ENCODE data around the gene RABGAP1L.
"Not testable (repeated sequence)": the region's sequence is repeated elsewhere in the genome, so short reads cannot be mapped to it uniquely, and the experiment has no call there.

Gene RABGAP1L

GRCh38 chr1:174637487-174637886 lies 478.2 kb downstream of the RABGAP1L start:
- Histone ChIP-seq H3K4me3 (no peak overlapping the region), H3K27ac (no peak overlapping the region)
- TF ChIP-seq CTCF (IDR thresholded peaks at IDR 0.05) = no peak
- DNase-seq (ENCODE audit: low spot score) = no peak

GRCh38 chr1:174639461-174639860 lies 480.1 kb downstream of the RABGAP1L start:
- Histone ChIP-seq H3K27ac (no peak overlapping the region), H3K4me3 (no peak overlapping the region)
- no peak for TF ChIP-seq CTCF (IDR thresholded peaks at IDR 0.05)
- DNase-seq (ENCODE audit: low spot score) = no peak

- H3K27ac ChIP-seq = no peak overlapping the region
- no peak for TF ChIP-seq CTCF (IDR thresholded peaks at IDR 0.05)
- DNase-seq (ENCODE audit: low spot score) = no peak
- no peak overlapping the region for H3K4me3 ChIP-seq
These were observed 481.5 kb downstream of the RABGAP1L start for GRCh38 chr1:174640783-174641182.

- H3K4me3 ChIP-seq = no peak overlapping the region
- DNase-seq (ENCODE audit: low spot score) = no peak
- TF ChIP-seq CTCF (IDR thresholded peaks at IDR 0.05) = no peak
- no peak overlapping the region for H3K27ac ChIP-seq
These were observed 483.1 kb downstream of the RABGAP1L start for GRCh38 chr1:174642393-174642792.

GRCh38 chr1:174643206-174643605 lies 483.9 kb downstream of the RABGAP1L start:
- no peak for TF ChIP-seq CTCF (IDR thresholded peaks at IDR 0.05)
- Histone ChIP-seq H3K4me3 (no peak overlapping the region), H3K27ac (no peak overlapping the region)
- no peak for DNase-seq (ENCODE audit: low spot score)

- not testable (repeated sequence) for H3K27ac ChIP-seq; H3K4me3 ChIP-seq; DNase-seq (ENCODE audit: low spot score)
These were observed 490.3 kb downstream of the RABGAP1L start for GRCh38 chr1:174649572-174649971.

- no peak for TF ChIP-seq CTCF (IDR thresholded peaks at IDR 0.05)
- H3K4me3 ChIP-seq = no peak overlapping the region
- no peak for DNase-seq (ENCODE audit: low spot score)
- H3K27ac ChIP-seq = no peak overlapping the region
These were observed 493.4 kb downstream of the RABGAP1L start for GRCh38 chr1:174652569-174653280.

Measured in coronary artery (tissue), 2 donors.